GM19023 (cell line): Measurements from ENCODE around the gene FBXL20.
"Not testable (repeated sequence)": the region's sequence is repeated elsewhere in the genome, so short reads cannot be mapped to it uniquely, and the experiment has no call there.

Experiments used
- ATAC-seq: cut with Tn5 transposase; IDR thresholded peaks from one replicate; pipeline ENCODE4 v1.9.1; 2021; ENCODE audit warnings: mild to moderate bottlenecking, moderate library complexity; ENCODE audit not compliant: unreplicated experiment

Gene FBXL20, protein sequence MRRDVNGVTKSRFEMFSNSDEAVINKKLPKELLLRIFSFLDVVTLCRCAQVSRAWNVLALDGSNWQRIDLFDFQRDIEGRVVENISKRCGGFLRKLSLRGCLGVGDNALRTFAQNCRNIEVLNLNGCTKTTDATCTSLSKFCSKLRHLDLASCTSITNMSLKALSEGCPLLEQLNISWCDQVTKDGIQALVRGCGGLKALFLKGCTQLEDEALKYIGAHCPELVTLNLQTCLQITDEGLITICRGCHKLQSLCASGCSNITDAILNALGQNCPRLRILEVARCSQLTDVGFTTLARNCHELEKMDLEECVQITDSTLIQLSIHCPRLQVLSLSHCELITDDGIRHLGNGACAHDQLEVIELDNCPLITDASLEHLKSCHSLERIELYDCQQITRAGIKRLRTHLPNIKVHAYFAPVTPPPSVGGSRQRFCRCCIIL

DNA sequence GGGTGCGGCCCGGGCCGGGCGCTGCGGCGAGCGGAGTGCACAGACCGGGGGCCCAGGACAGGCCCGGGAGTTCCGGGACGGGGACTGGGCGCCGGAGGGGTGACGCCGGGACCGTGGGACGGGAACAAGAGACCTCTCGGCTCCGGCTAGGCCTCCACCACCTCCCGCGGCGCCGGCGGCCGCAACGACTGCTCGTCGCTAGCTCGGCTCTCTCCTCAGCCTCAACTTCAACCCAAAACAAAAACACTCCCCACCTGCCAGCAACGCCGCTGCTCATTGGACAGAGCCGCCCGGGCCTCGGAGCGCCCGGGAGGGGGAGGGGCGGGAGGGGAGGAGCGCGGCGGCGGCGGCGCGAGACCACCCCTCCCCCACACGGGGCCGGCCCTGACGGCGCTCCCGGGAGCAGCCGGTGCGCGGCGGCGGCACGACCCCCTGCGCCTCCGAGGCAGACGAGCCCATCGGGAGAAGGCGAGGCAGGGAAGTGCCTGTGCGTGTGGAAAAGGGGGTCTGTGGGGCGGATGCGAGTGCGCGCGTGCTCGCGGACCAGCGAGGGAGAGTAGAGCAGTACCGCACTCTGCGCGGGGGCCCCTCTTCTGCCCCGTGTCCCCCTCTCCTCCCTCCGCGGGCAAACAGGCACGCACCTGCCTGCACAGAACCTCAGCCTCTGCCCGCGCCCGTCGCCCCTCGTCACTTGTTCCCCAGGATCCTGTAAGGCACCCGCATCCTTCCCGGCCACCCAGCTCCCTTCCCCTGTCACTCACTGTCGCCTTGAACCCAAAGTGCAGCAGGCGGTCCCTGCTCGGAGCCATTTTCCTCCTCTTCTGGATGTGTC, at the start of gene FBXL20:
TSS of gene FBXL20 (minus strand) at position 215 of the 832 bp plus-strand sequence. CDS start 224 bp downstream, outside the sequence.
- peak; percentile 57 for ATAC-seq

DNA sequence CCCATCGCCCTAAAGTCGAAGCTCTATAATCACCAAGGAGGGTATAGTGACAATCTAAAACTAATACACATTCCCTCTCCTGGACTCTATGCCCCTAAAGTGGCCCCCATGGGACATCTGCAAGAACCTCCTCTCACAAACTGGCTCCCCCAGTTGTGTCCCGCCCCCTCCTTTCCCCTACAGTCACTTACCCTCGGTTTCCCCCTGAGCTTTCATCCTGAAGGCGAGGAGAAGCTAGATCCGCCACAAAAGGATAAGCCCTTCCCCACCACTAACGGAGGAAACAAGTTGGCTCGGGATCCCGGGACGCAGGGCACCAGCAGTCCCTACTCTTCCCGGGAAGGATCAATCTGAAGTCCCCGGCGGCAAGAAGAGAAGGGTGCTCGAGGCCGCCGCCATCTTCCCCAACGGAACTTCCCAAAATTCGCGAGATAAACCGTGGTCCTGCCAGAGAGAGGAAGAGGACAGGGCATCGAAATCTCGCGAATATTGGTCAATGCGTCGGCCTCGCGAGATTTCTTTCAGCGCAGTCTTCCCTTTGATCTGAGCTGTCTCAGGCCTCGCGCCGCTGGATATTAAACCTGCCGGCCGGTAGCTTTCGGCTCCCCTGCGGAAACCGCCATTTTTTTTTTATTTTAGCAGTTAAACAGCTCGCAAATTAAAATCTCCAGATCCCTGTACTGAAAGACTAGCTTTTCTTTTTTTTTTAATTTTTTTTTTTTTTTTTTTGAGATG, 49.6 kb upstream of the FBXL20 start, which contains the start of gene MED1:
TSS of gene MED1 (minus strand) at position 417 of the 735 bp plus-strand sequence. CDS start at position 216, 201 bp downstream.
- ATAC-seq: peak; percentile 93

DNA sequence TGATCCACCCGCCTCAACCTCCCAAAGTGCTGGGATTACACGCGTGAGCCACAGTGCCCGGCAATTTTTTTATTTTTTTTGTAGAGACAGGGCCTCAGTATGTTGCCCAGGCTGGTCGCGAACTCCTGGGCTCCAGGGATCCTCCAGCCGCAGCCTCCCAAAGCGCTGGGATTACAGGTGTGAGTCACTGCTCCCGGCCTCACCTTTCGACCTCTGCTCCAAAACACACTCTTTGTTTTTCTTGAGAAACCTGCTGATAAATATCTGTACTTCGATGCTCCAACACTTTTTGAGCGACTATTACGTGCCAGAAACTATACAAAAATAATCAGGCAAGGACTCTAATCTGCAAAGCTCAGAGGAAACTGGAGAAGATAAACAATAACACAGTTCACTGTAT, 48.6 kb upstream of the FBXL20 start:
- ATAC-seq: no peak

DNA sequence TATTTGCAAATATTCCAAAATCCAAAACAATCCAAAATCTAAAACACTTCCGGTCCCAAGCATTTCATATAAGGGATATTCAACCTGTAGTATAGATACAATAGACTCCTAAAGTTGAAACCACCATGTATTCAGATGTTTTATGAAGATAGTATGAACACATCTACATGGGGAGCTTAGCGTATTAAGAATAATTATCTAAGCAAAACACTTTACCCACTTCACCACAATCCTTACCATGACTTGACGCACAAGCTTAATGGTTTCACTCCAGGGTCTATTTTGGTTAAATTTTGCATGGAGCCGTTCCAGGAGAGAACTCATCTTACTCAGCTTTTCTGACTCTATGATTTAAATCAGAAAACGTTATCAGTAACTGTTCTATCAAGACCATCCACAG, 46.1 kb upstream of the FBXL20 start:
- ATAC-seq: no peak

DNA sequence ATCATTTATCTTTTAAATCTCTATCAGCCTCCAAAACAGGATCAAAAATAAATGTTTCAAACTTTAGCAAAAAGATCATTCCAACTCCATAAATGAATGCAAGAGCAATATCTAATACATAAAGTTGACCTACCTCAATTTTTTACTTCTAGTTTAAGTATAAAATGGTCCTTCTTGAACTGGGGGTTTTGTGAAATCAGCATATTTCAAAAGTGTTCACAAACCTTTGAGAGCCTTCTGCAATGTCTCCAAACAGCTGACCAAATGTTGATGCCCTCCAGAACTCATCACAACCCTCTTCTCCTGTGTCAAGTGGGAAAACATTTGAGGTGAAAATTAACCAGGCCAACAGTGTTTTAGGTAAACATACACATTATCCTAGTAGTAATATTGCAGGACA, 41.9 kb upstream of the FBXL20 start:
- ATAC-seq: no peak

DNA sequence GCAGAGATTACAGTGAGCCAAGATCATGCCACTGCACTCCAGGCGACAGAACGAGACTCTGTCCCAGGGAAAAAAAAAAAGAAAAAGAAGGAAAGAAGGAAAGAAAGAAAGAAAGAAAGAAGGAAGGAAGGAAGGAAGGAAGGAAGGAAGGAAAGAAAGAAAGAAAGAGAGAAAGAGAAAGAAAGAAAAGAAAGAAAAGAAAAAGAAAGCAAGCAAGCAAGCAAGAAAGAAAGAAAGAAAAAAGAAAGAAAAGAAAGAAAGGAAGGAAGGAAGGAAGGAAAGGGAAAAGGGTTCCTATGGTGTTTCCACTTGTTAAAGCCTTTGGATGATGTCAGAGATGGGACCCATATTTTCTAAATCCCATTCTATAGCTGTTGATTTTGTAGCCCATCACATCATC, 38.4 kb upstream of the FBXL20 start:
- not testable (repeated sequence) for ATAC-seq

DNA sequence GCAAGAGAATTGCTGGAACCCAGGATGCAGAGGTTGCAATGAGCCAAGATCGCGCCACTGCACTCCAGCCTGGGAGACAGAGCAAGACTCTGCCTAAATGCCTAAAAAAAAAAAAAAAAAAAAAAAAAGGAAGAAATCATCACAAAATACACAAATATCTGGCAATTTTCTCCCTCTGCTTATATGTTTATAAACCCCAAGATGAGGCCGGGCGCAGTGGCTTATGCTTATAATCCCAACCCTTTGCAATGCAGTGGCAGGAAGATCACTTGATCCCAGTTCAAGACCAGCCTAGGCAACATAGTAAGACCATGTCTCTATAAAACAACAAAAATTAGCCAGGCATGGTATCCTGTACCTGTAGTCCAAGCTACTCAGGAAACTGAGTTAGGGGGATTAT, 28.2 kb upstream of the FBXL20 start:
- no peak for ATAC-seq

DNA sequence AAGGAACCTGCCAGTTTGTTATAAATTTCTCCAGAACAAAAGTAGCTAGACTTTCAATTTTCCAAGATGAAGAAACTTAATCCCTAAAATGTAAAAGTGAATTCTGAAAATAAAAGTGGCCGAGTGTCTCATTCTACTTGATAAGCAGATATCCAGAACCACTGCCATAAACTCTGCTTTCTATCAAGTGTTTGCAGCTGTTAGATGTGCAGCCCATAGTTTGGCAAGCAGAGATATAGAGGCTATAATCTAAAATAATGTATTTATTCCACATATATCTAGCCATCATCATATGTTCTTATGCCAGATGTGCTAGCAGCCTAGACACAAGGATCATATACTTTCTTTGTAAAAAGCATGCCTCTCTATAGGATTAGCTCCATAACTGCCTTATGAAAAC, 14.7 kb upstream of the FBXL20 start:
- no peak for ATAC-seq

DNA sequence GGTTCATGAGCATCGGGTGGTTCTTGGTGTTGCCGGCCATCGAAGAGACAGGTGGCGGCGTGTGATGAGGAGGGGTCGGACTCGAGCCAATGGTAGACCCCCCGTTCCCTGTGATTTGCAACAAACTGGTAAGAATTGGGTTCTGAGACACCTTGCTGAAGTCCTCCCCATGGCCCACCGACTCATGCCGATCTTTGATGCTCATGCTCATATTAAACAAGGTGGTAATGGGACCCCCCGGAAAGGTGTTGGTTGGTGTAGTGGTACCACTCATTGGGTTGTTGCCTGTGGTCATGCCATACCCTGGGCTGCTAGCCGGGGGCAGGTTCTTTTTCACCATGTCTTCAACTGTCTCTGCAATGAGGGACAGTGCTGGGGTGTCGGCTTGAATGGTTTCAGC, 8.9 kb upstream of the FBXL20 start:
- ATAC-seq: no peak

DNA sequence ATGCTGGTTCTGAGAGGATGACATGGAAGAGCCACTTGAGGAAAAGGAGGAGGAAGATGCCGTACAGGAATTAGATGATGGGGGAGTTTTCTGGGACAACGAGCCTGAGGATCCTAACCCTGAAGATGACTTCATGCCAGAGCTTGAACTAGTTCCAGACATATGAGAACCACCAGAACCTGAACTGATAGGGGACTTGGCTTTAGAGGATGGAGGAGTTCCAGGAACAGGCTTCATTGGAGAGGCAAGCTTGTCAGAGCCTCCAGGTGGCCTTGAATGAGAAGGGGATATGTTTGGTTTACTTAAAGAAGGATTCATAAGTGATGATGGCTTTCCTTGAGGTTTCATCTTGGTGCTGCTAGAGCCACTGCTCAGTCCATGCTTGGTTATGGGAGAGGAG, 6.9 kb upstream of the FBXL20 start:
- ATAC-seq: no peak

DNA sequence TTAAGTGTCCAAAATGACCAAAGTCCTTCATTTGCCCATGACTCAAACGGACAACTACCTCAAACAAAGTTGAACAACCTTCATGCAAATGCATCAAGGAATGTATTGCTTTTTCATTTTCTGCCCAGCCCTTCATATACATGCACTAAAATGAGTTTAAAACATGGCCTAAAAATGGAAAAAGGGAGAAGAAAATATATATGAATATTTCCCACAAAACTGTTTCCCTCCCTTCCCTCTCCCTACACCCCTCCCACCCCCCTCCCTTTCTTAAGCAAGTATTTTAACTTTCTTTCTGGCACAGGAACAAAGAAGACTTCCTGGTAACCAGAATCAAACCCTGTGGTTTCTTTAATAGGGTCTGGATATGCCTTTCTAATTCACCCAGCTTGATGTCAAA, 5.5 kb upstream of the FBXL20 start:
- no peak for ATAC-seq

DNA sequence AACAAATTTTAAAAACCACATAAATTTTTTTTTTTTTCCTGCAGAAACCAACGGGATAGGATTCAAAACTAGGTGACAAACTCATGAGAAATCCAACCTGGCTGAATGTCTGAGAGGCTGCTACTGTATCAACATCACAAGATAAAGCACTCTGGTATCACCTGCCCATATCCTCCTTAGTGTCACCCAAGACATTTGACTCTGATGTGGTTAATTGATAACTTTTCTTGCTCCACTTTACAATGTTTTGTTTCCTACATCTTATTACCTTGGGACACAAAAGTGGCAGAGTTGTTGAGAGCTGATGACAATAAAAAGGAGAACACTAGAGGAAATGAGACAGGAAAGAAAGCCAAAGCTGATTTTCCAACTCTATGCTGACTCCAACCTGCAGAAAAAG, 4.0 kb upstream of the FBXL20 start:
- no peak for ATAC-seq

DNA sequence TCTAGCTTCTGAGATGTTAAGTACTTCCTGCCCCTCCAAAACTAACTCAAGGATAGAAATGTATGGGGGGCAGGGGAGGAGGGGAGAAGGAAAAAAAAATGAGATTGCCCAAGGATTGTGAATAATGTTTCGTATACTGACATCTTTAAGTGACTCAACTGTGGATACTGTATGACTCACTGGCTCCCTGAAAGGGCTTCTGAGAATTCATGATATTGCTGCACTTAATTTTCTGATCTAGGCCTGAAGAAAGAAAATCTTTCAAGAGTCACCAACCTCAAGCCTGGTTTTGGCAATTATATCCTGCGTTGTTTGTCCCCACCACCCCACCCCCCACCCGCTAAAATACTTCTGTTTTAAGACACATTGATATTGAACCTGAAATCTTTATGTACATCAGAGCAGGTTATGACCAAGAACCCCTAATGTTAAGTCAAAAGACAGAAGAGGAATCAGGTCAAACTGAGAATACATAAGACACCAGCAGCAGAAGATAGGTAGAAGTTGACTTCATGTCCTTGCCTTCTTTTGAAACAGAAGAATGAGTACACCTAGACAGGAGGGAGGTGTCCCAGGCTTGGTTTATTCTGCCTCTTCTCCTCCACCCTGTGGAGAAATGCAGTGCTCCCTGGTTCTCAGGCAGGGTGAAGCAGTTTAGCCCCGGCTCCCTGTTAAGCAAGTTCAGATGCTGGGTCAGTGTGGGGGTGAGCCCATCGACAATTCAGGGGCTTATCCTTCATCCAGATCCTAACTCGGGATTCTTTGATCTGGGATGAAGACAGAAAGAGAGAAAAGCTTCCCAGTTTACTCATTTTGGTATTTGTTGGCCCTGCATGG, 3.3 kb upstream of the FBXL20 start:
- ATAC-seq: no peak

DNA sequence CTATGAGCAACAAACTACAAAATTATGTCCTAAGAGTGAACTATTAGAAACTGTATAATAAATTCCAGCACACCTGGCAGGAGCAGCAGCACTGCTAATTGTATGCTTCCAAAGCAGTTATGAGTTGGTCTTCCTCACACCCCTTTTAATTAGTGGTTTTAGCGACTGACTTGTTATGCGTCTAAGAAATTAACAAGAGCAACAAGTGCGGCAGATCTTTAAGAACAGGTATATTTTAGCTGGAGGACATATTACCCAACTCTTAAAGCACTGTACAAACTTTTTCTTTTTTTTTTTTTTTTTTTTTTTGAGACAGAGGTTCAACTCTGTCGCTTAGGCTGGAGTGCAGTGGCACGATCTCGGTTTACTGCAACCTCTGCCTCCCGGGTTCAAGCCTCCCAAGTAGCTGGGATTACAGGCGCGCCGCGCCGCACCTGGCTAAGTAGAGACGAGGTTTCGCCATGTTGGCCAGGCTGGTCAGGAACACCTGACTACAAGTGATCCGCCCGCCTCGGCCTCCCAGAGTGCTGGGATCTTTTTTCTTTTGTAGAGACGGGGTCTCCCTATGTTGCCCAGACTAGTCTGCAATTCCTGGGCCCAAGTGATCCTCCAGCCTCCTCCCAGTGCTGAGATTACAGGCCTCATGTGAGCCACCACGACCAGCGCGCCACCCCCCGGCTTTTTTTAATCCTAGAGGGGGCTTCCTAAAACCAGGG, 1.6 kb upstream of the FBXL20 start:
- no peak for ATAC-seq

DNA sequence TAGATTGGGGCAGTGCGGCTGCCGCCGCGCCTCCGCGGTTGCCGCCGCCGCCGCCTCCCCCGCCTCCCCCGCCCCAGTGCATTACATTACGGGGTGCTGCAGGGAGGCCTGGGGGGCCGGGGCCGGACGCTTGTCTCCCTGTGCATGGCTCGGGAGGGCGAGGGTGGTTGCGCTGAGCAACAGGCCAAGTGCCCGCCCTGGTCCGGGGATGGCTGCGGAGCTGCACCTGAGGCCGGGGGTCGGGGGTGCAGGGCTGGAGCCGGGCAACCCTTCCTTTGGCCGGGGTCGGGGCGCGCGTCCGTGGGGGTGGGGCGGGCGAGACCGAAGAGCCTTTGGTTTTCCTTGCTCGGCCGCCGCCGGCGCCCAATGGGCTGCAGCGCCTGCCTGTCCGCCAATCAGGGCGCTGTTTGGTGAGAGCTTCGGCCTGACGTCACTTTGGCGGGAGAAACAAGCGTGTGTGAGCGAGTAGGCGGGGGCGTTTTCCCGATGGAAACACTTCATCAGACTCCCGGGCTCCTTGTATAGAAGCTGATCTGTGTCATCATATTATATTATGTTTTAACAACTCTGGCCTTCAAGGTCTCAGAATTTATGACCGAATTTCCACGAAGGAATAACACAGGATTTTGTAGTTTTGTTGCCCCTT, 941 bp upstream of the FBXL20 start:
- ATAC-seq: peak; percentile 71

DNA sequence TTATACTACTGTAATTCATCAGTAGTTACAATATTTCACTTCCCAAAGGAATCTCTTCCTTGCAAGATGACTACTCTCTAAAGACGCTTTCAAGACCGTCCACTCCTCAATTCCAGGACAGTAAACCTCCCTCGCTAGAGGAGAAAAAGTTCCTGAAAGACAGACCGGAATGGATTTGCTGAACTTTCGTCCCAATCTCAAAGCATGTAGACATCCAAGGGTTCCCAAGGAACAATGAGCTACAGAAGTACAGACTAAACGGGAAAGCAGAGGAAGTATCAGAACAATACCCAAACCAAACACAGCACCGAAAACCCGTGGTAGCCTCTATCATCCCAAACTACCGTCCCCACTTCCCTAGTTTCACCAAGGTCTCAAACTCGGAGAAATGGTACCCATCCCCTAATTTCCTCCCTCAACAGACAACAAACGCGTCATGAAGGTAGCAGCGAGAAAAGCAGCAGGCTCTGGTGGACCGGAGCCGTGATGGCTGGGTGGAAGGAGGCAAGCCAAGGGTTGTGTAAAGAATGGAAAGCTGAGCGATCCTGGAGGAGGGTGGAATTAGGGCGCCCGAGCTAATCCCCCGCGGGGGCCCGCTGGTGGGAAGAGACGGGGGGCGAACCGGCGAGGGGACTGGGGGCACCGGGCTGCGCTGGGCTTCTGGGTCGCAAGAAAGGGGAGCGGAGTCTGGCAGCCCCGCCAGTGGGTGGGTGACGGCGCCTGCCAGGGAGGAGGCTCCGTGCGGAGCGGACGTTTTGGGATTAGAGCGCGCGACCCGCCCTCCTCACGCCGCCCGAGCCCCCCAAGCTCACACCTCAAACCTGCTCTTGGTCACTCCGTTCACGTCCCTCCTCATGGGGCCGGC, 647 bp downstream of the FBXL20 start:
- ATAC-seq: no peak

DNA sequence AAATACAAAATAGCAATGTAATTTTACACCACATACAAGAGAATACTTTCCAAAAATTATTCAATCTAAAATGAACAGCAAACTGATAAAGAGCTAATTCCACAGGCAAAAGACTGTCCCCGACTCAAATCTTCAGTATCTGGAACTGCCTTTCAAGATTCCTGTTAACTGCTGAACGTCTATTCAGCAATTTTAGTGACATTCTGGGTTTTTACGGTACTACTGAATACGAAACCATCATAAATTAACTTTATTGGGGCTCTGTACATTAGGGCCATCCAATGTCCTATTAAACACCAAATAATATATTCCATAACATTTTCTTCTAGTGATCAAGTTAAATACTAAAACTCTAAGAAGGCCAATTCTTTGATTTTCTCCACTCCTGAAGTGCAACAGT, 1.6 kb downstream of the FBXL20 start:
- ATAC-seq: no peak

DNA sequence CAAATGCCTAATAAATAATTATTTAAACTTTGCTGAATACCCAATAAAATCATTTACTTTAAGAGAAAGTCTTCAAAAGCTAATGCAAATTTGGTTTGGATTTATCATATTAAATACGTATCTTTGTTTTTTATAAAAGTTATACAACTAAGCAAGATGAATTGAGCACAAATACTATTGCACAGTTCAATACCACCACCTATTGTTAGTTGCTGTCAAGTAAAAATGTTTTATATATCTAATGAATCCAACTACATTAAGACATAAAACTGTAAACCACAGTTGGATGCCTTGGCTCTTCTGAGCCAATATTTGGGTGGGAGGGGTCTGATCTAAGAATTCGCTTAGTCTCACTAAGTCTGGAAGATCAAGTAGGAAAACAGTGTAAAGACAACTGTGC, 7.7 kb downstream of the FBXL20 start:
- no peak for ATAC-seq
